PC-3 (cell line): ENCODE measurements around the gene FGF18. TPM values are rescaled to one million over a fixed set of nuclear protein-coding genes. Genes with fewer than 3 reads are reported as not detected.

Experiments
- ATAC-seq: fragments of 200-7000 bp; cut with Tn5 transposase; 2 replicates; pipeline ENCODE4 v1.9.1; 2020; ENCODE audit warnings: mild to moderate bottlenecking, moderate library complexity
- BruUV-seq: library from RNA; stranded (reverse); fragments of 400-500 nt; replicated peaks from 2 replicates; lab custom pipeline; 2021; lab: Mats Ljungman, UMichigan
- CTCF ChIA-PET: fragments of 300-600 bp; sonication (Branson Sonifier 250); formaldehyde crosslinking; loops from one replicate; lab custom pipeline; 2022; ENCODE audit warnings: antibody characterized with exemption; lab: Charles Lee
- POLR2A ChIA-PET: fragments of 300-600 bp; sonication (Branson Sonifier 250); formaldehyde crosslinking; loops from one replicate; lab custom pipeline; 2022; ENCODE audit warnings: antibody characterized with exemption; ENCODE audit not compliant: unreplicated experiment; lab: Charles Lee
- DNase-seq: peaks from one replicate; pipeline ENCODE4 v3.0.0-alpha.2; 2015
- H2AFZ ChIP-seq: fragments of 300-600 bp; sonication (generic); 2 replicates; pipeline ENCODE4 v1.6.0; 2016; ENCODE audit warnings: antibody characterized with exemption, low read length
- H3F3A ChIP-seq: fragments of 300-600 bp; sonication (generic); one replicate; pipeline ENCODE4 v1.6.0; 2017; ENCODE audit warnings: antibody characterized with exemption, low read length, control low read depth, mild to moderate bottlenecking; ENCODE audit not compliant: unreplicated experiment
- H3K27ac ChIP-seq: fragments of 300-600 bp; sonication (generic); 2 replicates; pipeline ENCODE4 v1.5.1; 2016; ENCODE audit warnings: mild to moderate bottlenecking, low read length
- H3K27me3 ChIP-seq: fragments of 300-600 bp; sonication (generic); 2 replicates; pipeline ENCODE4 v1.6.1; 2016; ENCODE audit warnings: low read length, mixed read lengths
- H3K36me3 ChIP-seq: fragments of 300-600 bp; sonication (generic); 2 replicates; pipeline ENCODE4 v1.6.1; 2016; ENCODE audit warnings: low read depth, mixed run types, low read length, mixed read lengths
- H3K4me1 ChIP-seq: fragments of 300-600 bp; sonication (generic); 2 replicates; pipeline ENCODE4 v1.5.1; 2016; ENCODE audit warnings: low read length; ENCODE audit not compliant: insufficient read depth
- H3K4me2 ChIP-seq: fragments of 300-600 bp; sonication (generic); 2 replicates; pipeline ENCODE4 v1.6.0; 2016; ENCODE audit warnings: low read length
- H3K4me3 ChIP-seq: fragments of 300-600 bp; sonication (generic); 2 replicates; pipeline ENCODE4 v1.5.1; 2016; ENCODE audit warnings: mild to moderate bottlenecking, low read length, mixed read lengths
- H3K79me2 ChIP-seq: fragments of 300-600 bp; sonication (generic); 2 replicates; pipeline ENCODE4 v1.6.1; 2017; ENCODE audit warnings: low read length, mixed read lengths
- H3K9ac ChIP-seq: fragments of 300-600 bp; sonication (generic); 2 replicates; pipeline ENCODE4 v1.6.0; 2016; ENCODE audit warnings: mild to moderate bottlenecking, low read length
- H3K9me2 ChIP-seq: fragments of 300-600 bp; sonication (generic); replicated peaks from 2 replicates; pipeline ENCODE4 v1.6.1; 2016; ENCODE audit warnings: mixed run types, low read length, mixed read lengths
- H3K9me3 ChIP-seq: fragments of 300-600 bp; sonication (generic); 2 replicates; pipeline ENCODE4 v1.6.1; 2016; ENCODE audit warnings: low read length, mixed read lengths
- H4K20me1 ChIP-seq: fragments of 300-600 bp; sonication (generic); 2 replicates; pipeline ENCODE4 v1.6.1; 2016; ENCODE audit warnings: low read length, mixed read lengths
- CTCF ChIP-seq: fragments of 300-600 bp; sonication (generic); conservative IDR thresholded peaks from 2 replicates; pipeline ENCODE4 v1.5.1; 2017; ENCODE audit warnings: antibody characterized with exemption, low read depth, mild to moderate bottlenecking, low read length
- EZH2 ChIP-seq: fragments of 300-600 bp; sonication (generic); IDR thresholded peaks from one replicate; pipeline ENCODE4 v1.6.1; 2017; ENCODE audit warnings: antibody characterized with exemption, mild to moderate bottlenecking, low read length; ENCODE audit not compliant: unreplicated experiment
- EZH2phosphoT487 ChIP-seq: fragments of 300-600 bp; sonication (generic); IDR thresholded peaks from 2 replicates; pipeline ENCODE4 v1.6.1; 2018; ENCODE audit warnings: mild to moderate bottlenecking, antibody characterized with exemption, low read length, borderline replicate concordance
- intact Hi-C: fragments of 100-400 bp; cut with micrococcal nuclease; formaldehyde crosslinking; loops from 2 replicates; pipeline ENCODE4 v1.9.0; 2023
- total RNA-seq: library from RNA; depleted of rRNA; stranded (reverse); fragments of >200 nt; gene quantifications from 2 replicates; pipeline ENCODE4 v1.2.3, GENCODE V29; 2014

FGF18 gene
- total RNA-seq, 1 experiment from 2014 or later = 0.26 TPM

GRCh38 chr5:171435908-171436307 is 16.5 kb downstream of the FGF18 start:
- Histone ChIP-seq H3K4me3 (no peak overlapping the region), H3K27me3 (no peaks in the 10 kb centered on the region), H3K36me3 (no peaks in the 10 kb centered on the region), H3K4me1 (no peaks in the 10 kb centered on the region), H2AFZ (no peak overlapping the region), H3K4me2 (no peak overlapping the region), H3F3A (no peaks in the 10 kb centered on the region), H3K27ac (no peak overlapping the region), H3K9ac (no peak overlapping the region), H4K20me1 (no peaks in the 10 kb centered on the region), H3K9me3 (no peaks in the 10 kb centered on the region), H3K9me2 (no peaks in the 10 kb centered on the region), H3K79me2 (no peaks in the 10 kb centered on the region)
- TF ChIP-seq EZH2phosphoT487 (no peak), EZH2 (no peak), CTCF (no peak)
- no TSS peak for BruUV-seq
- intact Hi-C loops = no loop called here
- CTCF ChIA-PET = no interaction called here
- POLR2A ChIA-PET = no interaction called here
- ATAC-seq (no peak), DNase-seq (no peak)

- no peaks in the 10 kb centered on the region for H3K36me3 ChIP-seq
- no peak overlapping the region for H3K4me3 ChIP-seq
- no peak for TF ChIP-seq EZH2phosphoT487
- no peak for TF ChIP-seq CTCF
- TF ChIP-seq EZH2 = no peak
- H3K27me3 ChIP-seq = no peaks in the 10 kb centered on the region
- H3K9ac ChIP-seq = no peak overlapping the region
- ATAC-seq (no peak), DNase-seq (no peak)
- BruUV-seq = no TSS peak
- no peaks in the 10 kb centered on the region for H3K79me2 ChIP-seq
- no peak overlapping the region for H3K4me2 ChIP-seq
- ChIA-PET POLR2A (no interaction called here), CTCF (no interaction called here)
- no peaks in the 10 kb centered on the region for H4K20me1 ChIP-seq
- H2AFZ ChIP-seq = no peak overlapping the region
- intact Hi-C loops = no loop called here
- H3K4me1 ChIP-seq = no peaks in the 10 kb centered on the region
- no peaks in the 10 kb centered on the region for H3F3A ChIP-seq
- no peaks in the 10 kb centered on the region for H3K9me3 ChIP-seq
- H3K27ac ChIP-seq = no peak overlapping the region
- no peaks in the 10 kb centered on the region for H3K9me2 ChIP-seq
Observed at GRCh38 chr5:171436804-171437285, 17.4 kb downstream of the FGF18 start.

- no peaks in the 10 kb centered on the region for H3K36me3 ChIP-seq
- no peak overlapping the region for H3K27ac ChIP-seq
- H3K9me2 ChIP-seq = no peaks in the 10 kb centered on the region
- no peak for ATAC-seq
- no peaks in the 10 kb centered on the region for H3K4me1 ChIP-seq
- no peak overlapping the region for H3K4me2 ChIP-seq
- no peaks in the 10 kb centered on the region for H3F3A ChIP-seq
- H3K27me3 ChIP-seq = no peaks in the 10 kb centered on the region
- intact Hi-C loops = no loop called here
- H3K9ac ChIP-seq = no peak overlapping the region
- no peak overlapping the region for H2AFZ ChIP-seq
- ChIA-PET CTCF (no interaction called here), POLR2A (no interaction called here)
- H3K4me3 ChIP-seq = no peak overlapping the region
- TF ChIP-seq EZH2phosphoT487 = no peak
- TF ChIP-seq CTCF = no peak
- no peak for TF ChIP-seq EZH2
- BruUV-seq = no TSS peak
- H4K20me1 ChIP-seq = no peaks in the 10 kb centered on the region
- DNase-seq = no peak
- H3K79me2 ChIP-seq = no peaks in the 10 kb centered on the region
- H3K9me3 ChIP-seq = no peaks in the 10 kb centered on the region
Observed at GRCh38 chr5:171437286-171437821, 17.9 kb downstream of the FGF18 start.
